ENCODE results near the gene PTH2R.

Gene PTH2R

GRCh38 chr2:208488686-208489564, 82.3 kb downstream of the PTH2R start:
- TF ChIP-seq CTCF (IDR thresholded peaks at IDR 0.05; ENCODE audit: low read depth, low read length, missing control alignments), result no peak
- no peak for DNase-seq (ENCODE audit: low read depth)

DNA sequence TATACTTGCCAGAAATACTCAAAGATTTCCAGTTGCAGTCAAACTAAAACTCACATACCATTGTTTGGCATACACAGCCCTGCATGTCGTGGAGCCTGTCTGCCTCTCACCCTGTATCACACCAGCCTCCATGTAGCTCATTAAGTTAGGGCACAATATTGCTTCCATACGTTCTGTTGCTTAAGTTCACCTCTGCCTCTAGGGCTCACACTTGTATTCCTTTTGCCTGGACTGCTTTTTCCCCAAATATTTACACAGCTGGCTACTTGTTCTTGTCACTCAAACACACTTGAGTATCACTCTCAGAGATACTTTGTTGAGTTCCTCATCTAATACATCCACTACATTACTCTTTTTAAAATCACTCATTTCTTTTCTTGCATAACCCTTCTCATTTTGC, 83.1 kb downstream of the PTH2R start:
- no peak for TF ChIP-seq CTCF (IDR thresholded peaks at IDR 0.05; ENCODE audit: low read depth, low read length, missing control alignments)
- no peak for DNase-seq (ENCODE audit: low read depth)
- no peak overlapping the region for H3K4me3 ChIP-seq (ENCODE audit: low read depth, low read length)

More at GRCh38 chr2:208488686-208489564, 82.3 kb downstream of the PTH2R start:
- H3K4me3 ChIP-seq (ENCODE audit: low read depth, low read length), result no peak overlapping the region

- no peak overlapping the region for H3K4me3 ChIP-seq (ENCODE audit: low read depth, low read length)
- no peak for TF ChIP-seq CTCF (IDR thresholded peaks at IDR 0.05; ENCODE audit: low read depth, low read length, missing control alignments)
- no peak for DNase-seq (ENCODE audit: low read depth)
These were observed 83.9 kb downstream of the PTH2R start for GRCh38 chr2:208490492-208490891.

DNA sequence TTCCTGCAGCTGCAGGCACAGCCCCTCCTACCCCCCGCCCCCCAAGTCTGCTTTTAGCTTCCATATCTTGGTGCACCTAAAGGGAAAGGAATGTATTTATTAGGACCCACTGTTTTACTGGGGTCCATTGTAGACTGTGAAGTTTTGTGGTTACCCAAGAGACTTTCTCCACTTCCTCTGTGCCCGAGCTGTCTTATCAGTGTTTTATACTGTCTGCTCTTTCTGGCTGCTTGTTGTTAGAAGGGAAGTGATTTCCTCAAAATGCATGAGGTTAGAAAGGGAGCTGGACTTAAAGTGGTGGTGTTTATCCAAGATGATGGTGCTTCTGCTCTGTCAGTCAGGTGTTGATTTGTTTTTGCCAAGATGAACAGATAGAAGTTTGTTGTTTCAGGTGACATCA, 85.0 kb downstream of the PTH2R start:
- DNase-seq (ENCODE audit: low read depth), result no peak
- H3K4me3 ChIP-seq (ENCODE audit: low read depth, low read length), result no peak overlapping the region
- TF ChIP-seq CTCF (IDR thresholded peaks at IDR 0.05; ENCODE audit: low read depth, low read length, missing control alignments), result no peak

DNA sequence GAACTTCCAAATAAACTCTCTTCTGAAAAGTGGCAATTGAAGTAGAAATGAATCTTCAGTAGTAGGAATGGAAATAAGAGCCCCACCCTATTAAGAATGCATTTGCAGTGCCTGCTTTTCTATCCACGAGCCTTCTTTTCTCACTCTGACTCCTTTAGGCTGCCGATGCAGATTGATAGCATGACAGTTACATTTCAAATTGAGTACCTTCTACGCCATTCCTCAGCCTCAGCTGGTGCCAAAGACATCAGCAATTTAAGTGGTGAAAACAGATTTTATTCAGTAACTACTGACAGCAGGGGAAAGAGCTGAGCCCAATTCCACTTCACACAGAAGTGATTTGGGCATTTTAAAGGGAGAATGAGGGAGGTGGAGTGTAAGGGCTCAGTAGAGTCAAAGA, 85.5 kb downstream of the PTH2R start:
- no peak for DNase-seq (ENCODE audit: low read depth)
- no peak for TF ChIP-seq CTCF (IDR thresholded peaks at IDR 0.05; ENCODE audit: low read depth, low read length, missing control alignments)
- H3K4me3 ChIP-seq (ENCODE audit: low read depth, low read length), result no peak overlapping the region

- TF ChIP-seq CTCF (IDR thresholded peaks at IDR 0.05; ENCODE audit: low read depth, low read length, missing control alignments), result no peak
- H3K4me3 ChIP-seq (ENCODE audit: low read depth, low read length), result no peak overlapping the region
- no peak for DNase-seq (ENCODE audit: low read depth)
These were observed 86.6 kb downstream of the PTH2R start for GRCh38 chr2:208493186-208493585.

- DNase-seq (ENCODE audit: low read depth), result no peak
- TF ChIP-seq CTCF (IDR thresholded peaks at IDR 0.05; ENCODE audit: low read depth, low read length, missing control alignments), result no peak
- no peak overlapping the region for H3K4me3 ChIP-seq (ENCODE audit: low read depth, low read length)
These were observed 89.5 kb downstream of the PTH2R start for GRCh38 chr2:208496129-208496528.
